WTC11 (cell line): ENCODE results near the gene PAF1.

Experiments
- ERG ChIP-seq: fragments of 250-450 bp; sonication (Bioruptor Pico); IDR thresholded peaks from 2 replicates; pipeline ENCODE4 v1.8.0; 2021; ENCODE audit warnings: mild to moderate bottlenecking
- NFYB ChIP-seq: sonication (generic); formaldehyde crosslinking; conservative IDR thresholded peaks from 2 replicates; pipeline ENCODE4 v1.8.0; 2022; ENCODE audit warnings: low read depth, missing genetic modification reagents
- ZNF138 ChIP-seq: sonication (generic); formaldehyde crosslinking; conservative IDR thresholded peaks from 2 replicates; pipeline ENCODE4 v1.8.1; 2022; ENCODE audit warnings: mild to moderate bottlenecking, moderate library complexity, missing genetic modification reagents
- ZNF317 ChIP-seq: sonication (generic); formaldehyde crosslinking; IDR thresholded peaks from 2 replicates; pipeline ENCODE4 v1.8.1; 2023; ENCODE audit warnings: low read depth, mild to moderate bottlenecking, moderate library complexity, missing genetic modification reagents, borderline replicate concordance
- TF ChIP-seq, protein P1 (sequence below): sonication (generic); formaldehyde crosslinking; IDR thresholded peaks from 2 replicates; pipeline ENCODE4 v1.8.0; 2023; ENCODE audit warnings: mild to moderate bottlenecking, missing genetic modification reagents
- TF ChIP-seq, protein P2 (sequence below): fragments of 200-600 bp; IDR thresholded peaks from 2 replicates; pipeline ENCODE4 v1.8.0; 2022; ENCODE audit warnings: antibody characterized with exemption
- TF ChIP-seq, protein P3 (sequence below): sonication (generic); formaldehyde crosslinking; IDR thresholded peaks from 2 replicates; pipeline ENCODE4 v1.8.1; 2023; ENCODE audit warnings: mild to moderate bottlenecking, missing genetic modification reagents, moderate library complexity

DNA sequence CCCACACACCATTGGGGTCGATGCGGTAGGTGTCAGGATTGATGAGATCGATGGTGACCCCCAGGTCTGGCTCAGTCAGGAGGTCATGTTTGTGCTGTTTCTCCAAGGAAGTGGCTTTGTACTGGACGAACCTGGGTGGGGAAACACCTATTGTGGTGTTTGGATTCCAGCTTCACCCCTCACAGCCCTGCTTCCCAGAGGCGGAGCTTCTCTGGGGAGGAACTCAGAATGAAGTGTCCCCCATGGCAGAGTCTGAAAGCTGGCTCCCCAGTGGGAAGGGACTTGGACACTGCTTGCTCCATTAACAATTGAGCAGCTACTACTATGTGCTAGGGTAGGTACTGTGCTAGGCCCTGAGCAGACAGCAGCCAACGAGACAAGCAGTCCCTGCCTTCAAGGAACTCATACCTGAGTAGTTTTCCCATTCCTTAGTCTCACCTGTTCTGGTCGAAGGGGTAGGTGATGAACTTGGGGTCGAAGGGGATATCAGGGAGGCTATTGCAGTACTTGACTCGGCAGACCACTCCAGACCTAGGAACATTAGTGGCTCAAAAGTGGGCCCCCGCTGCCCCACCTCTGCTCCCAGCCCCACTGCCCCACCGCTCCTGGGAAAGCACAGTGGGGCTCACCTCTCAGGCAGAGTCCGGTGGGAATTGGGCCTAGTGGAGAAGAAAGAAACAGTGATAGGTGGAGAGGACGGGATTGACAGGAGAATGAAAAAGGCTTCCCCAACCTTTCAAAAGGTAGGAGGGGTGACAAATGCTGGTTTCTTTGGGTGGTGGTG, 1.1 kb downstream of the PAF1 start:
- TF ChIP-seq ERG (no peak), ZNF317 (CRISPR knock-in tag) (no peak), NFYB (CRISPR knock-in tag) (no peak), ZNF138 (CRISPR knock-in tag) (no peak)
- TF ChIP-seq, protein P1, sequence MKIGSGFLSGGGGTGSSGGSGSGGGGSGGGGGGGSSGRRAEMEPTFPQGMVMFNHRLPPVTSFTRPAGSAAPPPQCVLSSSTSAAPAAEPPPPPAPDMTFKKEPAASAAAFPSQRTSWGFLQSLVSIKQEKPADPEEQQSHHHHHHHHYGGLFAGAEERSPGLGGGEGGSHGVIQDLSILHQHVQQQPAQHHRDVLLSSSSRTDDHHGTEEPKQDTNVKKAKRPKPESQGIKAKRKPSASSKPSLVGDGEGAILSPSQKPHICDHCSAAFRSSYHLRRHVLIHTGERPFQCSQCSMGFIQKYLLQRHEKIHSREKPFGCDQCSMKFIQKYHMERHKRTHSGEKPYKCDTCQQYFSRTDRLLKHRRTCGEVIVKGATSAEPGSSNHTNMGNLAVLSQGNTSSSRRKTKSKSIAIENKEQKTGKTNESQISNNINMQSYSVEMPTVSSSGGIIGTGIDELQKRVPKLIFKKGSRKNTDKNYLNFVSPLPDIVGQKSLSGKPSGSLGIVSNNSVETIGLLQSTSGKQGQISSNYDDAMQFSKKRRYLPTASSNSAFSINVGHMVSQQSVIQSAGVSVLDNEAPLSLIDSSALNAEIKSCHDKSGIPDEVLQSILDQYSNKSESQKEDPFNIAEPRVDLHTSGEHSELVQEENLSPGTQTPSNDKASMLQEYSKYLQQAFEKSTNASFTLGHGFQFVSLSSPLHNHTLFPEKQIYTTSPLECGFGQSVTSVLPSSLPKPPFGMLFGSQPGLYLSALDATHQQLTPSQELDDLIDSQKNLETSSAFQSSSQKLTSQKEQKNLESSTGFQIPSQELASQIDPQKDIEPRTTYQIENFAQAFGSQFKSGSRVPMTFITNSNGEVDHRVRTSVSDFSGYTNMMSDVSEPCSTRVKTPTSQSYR, result no peak
- TF ChIP-seq, protein P2, sequence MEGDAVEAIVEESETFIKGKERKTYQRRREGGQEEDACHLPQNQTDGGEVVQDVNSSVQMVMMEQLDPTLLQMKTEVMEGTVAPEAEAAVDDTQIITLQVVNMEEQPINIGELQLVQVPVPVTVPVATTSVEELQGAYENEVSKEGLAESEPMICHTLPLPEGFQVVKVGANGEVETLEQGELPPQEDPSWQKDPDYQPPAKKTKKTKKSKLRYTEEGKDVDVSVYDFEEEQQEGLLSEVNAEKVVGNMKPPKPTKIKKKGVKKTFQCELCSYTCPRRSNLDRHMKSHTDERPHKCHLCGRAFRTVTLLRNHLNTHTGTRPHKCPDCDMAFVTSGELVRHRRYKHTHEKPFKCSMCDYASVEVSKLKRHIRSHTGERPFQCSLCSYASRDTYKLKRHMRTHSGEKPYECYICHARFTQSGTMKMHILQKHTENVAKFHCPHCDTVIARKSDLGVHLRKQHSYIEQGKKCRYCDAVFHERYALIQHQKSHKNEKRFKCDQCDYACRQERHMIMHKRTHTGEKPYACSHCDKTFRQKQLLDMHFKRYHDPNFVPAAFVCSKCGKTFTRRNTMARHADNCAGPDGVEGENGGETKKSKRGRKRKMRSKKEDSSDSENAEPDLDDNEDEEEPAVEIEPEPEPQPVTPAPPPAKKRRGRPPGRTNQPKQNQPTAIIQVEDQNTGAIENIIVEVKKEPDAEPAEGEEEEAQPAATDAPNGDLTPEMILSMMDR, result no peak
- TF ChIP-seq, protein P3, sequence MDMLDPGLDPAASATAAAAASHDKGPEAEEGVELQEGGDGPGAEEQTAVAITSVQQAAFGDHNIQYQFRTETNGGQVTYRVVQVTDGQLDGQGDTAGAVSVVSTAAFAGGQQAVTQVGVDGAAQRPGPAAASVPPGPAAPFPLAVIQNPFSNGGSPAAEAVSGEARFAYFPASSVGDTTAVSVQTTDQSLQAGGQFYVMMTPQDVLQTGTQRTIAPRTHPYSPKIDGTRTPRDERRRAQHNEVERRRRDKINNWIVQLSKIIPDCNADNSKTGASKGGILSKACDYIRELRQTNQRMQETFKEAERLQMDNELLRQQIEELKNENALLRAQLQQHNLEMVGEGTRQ, result no peak
